ENCODE data around the gene UNC13D. TPM values are rescaled to one million over a fixed set of nuclear protein-coding genes. Genes with fewer than 3 reads are reported as not detected.
"Not testable (repeated sequence)": the region's sequence is repeated elsewhere in the genome, so short reads cannot be mapped to it uniquely, and the experiment has no call there.

UNC13D gene
- total RNA-seq, 1 experiment from 2014 or later: 12.7 TPM

DNA sequence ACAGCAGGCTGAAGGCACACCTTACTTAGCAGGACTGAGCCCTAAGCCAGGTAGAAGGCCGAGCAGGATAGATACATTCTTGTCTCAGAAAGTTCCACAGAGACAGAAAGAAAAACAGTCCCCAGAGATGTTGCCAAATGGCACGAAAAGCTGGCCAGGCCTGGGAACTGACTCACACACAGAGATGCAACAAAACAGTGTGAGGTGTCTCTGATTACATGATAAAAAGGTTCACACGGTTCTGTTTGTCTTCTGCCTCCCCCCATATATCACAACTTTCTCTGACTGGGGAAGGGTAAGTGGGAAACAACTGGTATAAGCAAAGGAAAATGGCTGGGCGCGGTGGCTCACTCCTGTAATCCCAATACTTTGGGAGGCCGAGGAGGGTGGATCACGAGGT is 9.2 kb upstream of the UNC13D start:
- ChIA-PET CTCF (interaction anchor here (0.5 kb wide), 1 partner anchor 25 kb away, joined by 3 read pairs; the partner anchor contains the start of gene TRIM47), POLR2A (interaction anchor here (0.5 to 0.6 kb wide), 3 partner anchors 115 to 1243 kb away, joined by 3 to 8 read pairs (median 3); no protein-coding TSS in a partner anchor)
- H3K9me3 ChIP-seq (ENCODE audit: control insufficient read depth, insufficient read depth, low read depth, low read length): no peaks in the 10 kb centered on the region
- peaks cover 23% of the 10 kb centered on the region for H3K4me1 ChIP-seq (ENCODE audit: control insufficient read depth, insufficient read depth, low read length)
- H3K27ac ChIP-seq (ENCODE audit: low read length): peak overlapping the region; percentile 82; the same call in 1 of the 2 replicates
- no peak for DNase-seq (ENCODE audit: low read depth, low spot score)
- H3K27me3 ChIP-seq (ENCODE audit: control insufficient read depth, insufficient read depth, low read length): no peaks in the 10 kb centered on the region
- TF ChIP-seq, protein P1, sequence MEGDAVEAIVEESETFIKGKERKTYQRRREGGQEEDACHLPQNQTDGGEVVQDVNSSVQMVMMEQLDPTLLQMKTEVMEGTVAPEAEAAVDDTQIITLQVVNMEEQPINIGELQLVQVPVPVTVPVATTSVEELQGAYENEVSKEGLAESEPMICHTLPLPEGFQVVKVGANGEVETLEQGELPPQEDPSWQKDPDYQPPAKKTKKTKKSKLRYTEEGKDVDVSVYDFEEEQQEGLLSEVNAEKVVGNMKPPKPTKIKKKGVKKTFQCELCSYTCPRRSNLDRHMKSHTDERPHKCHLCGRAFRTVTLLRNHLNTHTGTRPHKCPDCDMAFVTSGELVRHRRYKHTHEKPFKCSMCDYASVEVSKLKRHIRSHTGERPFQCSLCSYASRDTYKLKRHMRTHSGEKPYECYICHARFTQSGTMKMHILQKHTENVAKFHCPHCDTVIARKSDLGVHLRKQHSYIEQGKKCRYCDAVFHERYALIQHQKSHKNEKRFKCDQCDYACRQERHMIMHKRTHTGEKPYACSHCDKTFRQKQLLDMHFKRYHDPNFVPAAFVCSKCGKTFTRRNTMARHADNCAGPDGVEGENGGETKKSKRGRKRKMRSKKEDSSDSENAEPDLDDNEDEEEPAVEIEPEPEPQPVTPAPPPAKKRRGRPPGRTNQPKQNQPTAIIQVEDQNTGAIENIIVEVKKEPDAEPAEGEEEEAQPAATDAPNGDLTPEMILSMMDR (IDR thresholded peaks at IDR 0.05): no peak
- TF ChIP-seq POLR2AphosphoS5 (IDR thresholded peaks at IDR 0.05; ENCODE audit: low read depth, low read length) (no peak), TCF7L2 (IDR thresholded peaks at IDR 0.05; ENCODE audit: low read depth, low read length) (no peak)
- TF ChIP-seq, protein P2, sequence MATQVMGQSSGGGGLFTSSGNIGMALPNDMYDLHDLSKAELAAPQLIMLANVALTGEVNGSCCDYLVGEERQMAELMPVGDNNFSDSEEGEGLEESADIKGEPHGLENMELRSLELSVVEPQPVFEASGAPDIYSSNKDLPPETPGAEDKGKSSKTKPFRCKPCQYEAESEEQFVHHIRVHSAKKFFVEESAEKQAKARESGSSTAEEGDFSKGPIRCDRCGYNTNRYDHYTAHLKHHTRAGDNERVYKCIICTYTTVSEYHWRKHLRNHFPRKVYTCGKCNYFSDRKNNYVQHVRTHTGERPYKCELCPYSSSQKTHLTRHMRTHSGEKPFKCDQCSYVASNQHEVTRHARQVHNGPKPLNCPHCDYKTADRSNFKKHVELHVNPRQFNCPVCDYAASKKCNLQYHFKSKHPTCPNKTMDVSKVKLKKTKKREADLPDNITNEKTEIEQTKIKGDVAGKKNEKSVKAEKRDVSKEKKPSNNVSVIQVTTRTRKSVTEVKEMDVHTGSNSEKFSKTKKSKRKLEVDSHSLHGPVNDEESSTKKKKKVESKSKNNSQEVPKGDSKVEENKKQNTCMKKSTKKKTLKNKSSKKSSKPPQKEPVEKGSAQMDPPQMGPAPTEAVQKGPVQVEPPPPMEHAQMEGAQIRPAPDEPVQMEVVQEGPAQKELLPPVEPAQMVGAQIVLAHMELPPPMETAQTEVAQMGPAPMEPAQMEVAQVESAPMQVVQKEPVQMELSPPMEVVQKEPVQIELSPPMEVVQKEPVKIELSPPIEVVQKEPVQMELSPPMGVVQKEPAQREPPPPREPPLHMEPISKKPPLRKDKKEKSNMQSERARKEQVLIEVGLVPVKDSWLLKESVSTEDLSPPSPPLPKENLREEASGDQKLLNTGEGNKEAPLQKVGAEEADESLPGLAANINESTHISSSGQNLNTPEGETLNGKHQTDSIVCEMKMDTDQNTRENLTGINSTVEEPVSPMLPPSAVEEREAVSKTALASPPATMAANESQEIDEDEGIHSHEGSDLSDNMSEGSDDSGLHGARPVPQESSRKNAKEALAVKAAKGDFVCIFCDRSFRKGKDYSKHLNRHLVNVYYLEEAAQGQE (IDR thresholded peaks at IDR 0.05; ENCODE audit: insufficient read depth in 1 of 2, low read depth in 2 of 2, low read length in 1 of 2): no peak
- no peak overlapping the region for H3K4me3 ChIP-seq (ENCODE audit: low read depth in 2 of 2, low read length in 2 of 2)
- intact Hi-C loops (cut with micrococcal nuclease; ENCODE audit: unreplicated experiment) (no loop called here), in situ Hi-C loops (cut with HindIII; ENCODE audit: low pct_unique_long_range_greater_than_20kb, low sequenced_read_pairs) (no loop called here)
- no peak for ATAC-seq
- BruUV-seq (replicated peaks): no TSS peak
- no peaks in the 10 kb centered on the region; the same call in 1 of the 2 replicates for H3K36me3 ChIP-seq (ENCODE audit: control insufficient read depth, insufficient read depth, low read length)

DNA sequence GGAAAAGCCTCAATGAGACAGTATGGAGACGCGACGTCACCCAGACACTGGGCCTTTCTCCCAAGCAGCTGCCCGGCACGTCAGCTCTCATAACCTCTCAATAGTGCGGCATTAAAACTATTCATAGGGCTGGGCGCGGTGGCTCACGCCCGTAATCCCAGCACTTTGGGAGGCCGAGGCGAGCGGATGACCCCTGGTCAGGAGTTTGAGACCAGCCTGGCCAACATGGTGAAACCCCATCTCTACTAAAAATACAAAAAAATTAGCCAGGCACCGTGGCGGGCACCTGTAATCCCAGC is 7.4 kb upstream of the UNC13D start:
- intact Hi-C loops (cut with micrococcal nuclease; ENCODE audit: unreplicated experiment); H3K9me3 ChIP-seq (ENCODE audit: control insufficient read depth, insufficient read depth, low read depth, low read length); POLR2A ChIA-PET; ATAC-seq; DNase-seq (ENCODE audit: low read depth, low spot score); CTCF ChIA-PET; H3K27ac ChIP-seq (ENCODE audit: low read length); H3K4me3 ChIP-seq (ENCODE audit: low read depth in 2 of 2, low read length in 2 of 2); H3K27me3 ChIP-seq (ENCODE audit: control insufficient read depth, insufficient read depth, low read length); H3K36me3 ChIP-seq (ENCODE audit: control insufficient read depth, insufficient read depth, low read length); in situ Hi-C loops (cut with HindIII; ENCODE audit: low pct_unique_long_range_greater_than_20kb, low sequenced_read_pairs); BruUV-seq (replicated peaks): not testable (repeated sequence)
- H3K4me1 ChIP-seq (ENCODE audit: control insufficient read depth, insufficient read depth, low read length): peaks cover 31% of the 10 kb centered on the region

DNA sequence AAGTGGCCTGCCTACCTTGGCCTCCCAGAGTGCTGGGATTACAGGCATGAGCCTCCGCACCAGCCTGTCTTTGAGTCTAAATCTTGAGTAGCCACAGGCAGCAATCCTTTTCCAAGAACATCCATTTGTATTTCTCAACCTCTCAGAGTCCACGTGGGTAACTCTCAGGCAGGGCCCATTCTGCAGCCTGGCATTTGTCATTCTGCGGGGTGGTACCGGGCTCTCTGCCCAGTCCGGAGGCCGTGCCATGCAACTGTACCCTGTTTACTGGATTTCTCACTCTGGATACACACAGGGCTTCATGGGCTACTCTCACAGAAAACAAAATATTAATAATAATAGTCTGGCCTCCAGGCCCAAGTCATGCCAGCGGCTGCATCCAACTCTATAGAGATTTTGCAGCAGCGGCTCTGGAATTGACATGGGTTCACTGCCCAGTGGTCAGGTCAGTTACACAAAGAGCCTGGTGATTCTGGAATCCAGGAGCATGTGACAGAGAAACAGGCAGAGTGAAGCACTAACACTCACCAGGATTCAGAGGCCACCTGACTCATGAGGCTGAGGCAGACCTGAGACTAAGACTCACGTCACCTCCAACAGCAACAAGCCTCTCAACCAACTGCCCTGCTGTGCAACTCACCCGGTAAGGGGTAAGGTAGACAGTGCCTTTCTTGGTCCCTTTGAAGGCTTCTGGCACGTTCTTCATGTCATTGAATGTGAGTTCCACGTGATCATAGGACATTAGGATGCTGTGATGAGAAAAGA is 6.9 kb upstream of the UNC13D start:
- ChIA-PET POLR2A (interaction anchor here (0.7 kb wide), 1 partner anchor 11 kb away, joined by 6 read pairs; no protein-coding TSS in a partner anchor), CTCF (no interaction called here)
- ATAC-seq (no peak), DNase-seq (ENCODE audit: low read depth, low spot score) (no peak)
- H3K36me3 ChIP-seq (ENCODE audit: control insufficient read depth, insufficient read depth, low read length): no peaks in the 10 kb centered on the region; the same call in 1 of the 2 replicates
- H3K27me3 ChIP-seq (ENCODE audit: control insufficient read depth, insufficient read depth, low read length): no peaks in the 10 kb centered on the region
- H3K27ac ChIP-seq (ENCODE audit: low read length): no peak overlapping the region
- no peak overlapping the region for H3K4me3 ChIP-seq (ENCODE audit: low read depth in 2 of 2, low read length in 2 of 2)
- no TSS peak for BruUV-seq (replicated peaks)
- intact Hi-C loops (cut with micrococcal nuclease; ENCODE audit: unreplicated experiment) (no loop called here), in situ Hi-C loops (cut with HindIII; ENCODE audit: low pct_unique_long_range_greater_than_20kb, low sequenced_read_pairs) (no loop called here)
- no peak for TF ChIP-seq TCF7L2 (IDR thresholded peaks at IDR 0.05; ENCODE audit: low read depth, low read length)
- no peak for TF ChIP-seq POLR2AphosphoS5 (IDR thresholded peaks at IDR 0.05; ENCODE audit: low read depth, low read length)
- TF ChIP-seq, protein P2 (IDR thresholded peaks at IDR 0.05; ENCODE audit: insufficient read depth in 1 of 2, low read depth in 2 of 2, low read length in 1 of 2): no peak
- TF ChIP-seq, protein P1 (IDR thresholded peaks at IDR 0.05): no peak
- no peak for TF ChIP-seq SIN3A (IDR thresholded peaks at IDR 0.05; ENCODE audit: borderline replicate concordance, insufficient read depth, low read depth, low read length)
- no peaks in the 10 kb centered on the region for H3K9me3 ChIP-seq (ENCODE audit: control insufficient read depth, insufficient read depth, low read depth, low read length)
- peaks cover 29% of the 10 kb centered on the region for H3K4me1 ChIP-seq (ENCODE audit: control insufficient read depth, insufficient read depth, low read length)
